Activated naive CD8-positive, alpha-beta T cell treated with anti-CD3 and anti-CD28 coated beads for 36 hours (primary cell): ENCODE data around the gene RSRC1. TPM values are rescaled to one million over a fixed set of nuclear protein-coding genes. Genes with fewer than 3 reads are reported as not detected.

Source experiments
- DNase-seq: peaks from one replicate; pipeline ENCODE4 v3.0.0; 2021
- H3K27ac Mint-ChIP-seq: one replicate; pipeline ENCODE4 v1.8.0; 2022; ENCODE audit warnings: mild to moderate bottlenecking, moderate library complexity, mixed read lengths
- H3K27me3 Mint-ChIP-seq: one replicate; pipeline ENCODE4 v1.8.0; 2022; ENCODE audit warnings: mild to moderate bottlenecking, mixed read lengths
- H3K36me3 Mint-ChIP-seq: one replicate; pipeline ENCODE4 v1.8.0; 2021; ENCODE audit warnings: mild to moderate bottlenecking, mixed read lengths
- H3K4me1 Mint-ChIP-seq: one replicate; pipeline ENCODE4 v1.8.0; 2021; ENCODE audit warnings: mixed read lengths
- H3K4me3 Mint-ChIP-seq: one replicate; pipeline ENCODE4 v1.8.0; 2022; ENCODE audit warnings: mild to moderate bottlenecking, moderate library complexity, mixed read lengths
- H3K9me3 Mint-ChIP-seq: one replicate; pipeline ENCODE4 v1.8.0; 2022; ENCODE audit warnings: mixed read lengths
- total RNA-seq, 2 experiments: library from RNA; stranded (reverse); gene quantifications; one replicate each; pipeline ENCODE4 v1.2.3, GENCODE V29; 2021

The RSRC1 gene
- total RNA-seq, 2 experiments from 2014 or later = 33.2 to 37.1 TPM

DNA sequence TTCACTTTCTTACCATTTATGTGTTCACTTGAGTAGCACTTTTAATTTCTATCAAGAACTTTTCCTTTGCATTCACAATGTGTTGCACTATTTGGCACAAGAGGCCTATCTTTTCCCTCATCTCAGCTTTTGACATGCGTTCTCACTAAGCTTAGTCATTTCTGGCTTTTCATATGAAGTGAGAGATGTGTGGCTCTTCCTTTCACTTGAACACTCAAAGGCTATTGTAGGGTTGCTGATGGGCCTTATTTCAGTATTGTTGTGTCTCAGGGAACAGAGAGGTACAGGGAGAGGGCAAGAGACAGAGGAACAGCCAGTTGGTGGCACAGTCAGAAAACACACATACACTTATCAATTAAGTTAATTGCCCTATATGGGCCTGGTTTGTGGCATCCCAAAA, 333.7 kb downstream of the RSRC1 start:
- no peak for DNase-seq
- Mint-ChIP-seq H3K4me3 (no peak overlapping the region), H3K27me3 (no peaks in the 10 kb centered on the region), H3K36me3 (peaks cover 5% of the 10 kb centered on the region), H3K27ac (no peak overlapping the region), H3K4me1 (peaks cover 2% of the 10 kb centered on the region), H3K9me3 (peaks cover 6% of the 10 kb centered on the region)

DNA sequence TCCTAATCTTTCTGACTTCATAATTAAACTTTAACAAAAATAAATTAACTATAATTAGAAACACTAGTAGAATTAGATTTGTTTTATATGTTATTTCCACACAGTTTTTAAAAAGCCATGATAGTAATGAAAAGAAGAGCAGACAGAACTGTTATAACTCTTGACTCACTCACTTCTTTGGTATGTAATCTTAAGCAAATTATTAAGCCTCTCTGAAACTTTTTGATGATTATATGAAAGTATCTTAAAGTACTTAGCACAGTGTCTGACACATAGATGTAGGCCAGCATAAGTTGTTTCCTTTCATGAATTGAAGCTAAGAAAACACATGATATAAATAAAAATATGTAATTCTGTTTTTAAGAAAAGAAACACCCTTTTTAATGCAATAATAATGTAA, 337.5 kb downstream of the RSRC1 start:
- Mint-ChIP-seq H3K27ac (no peak overlapping the region), H3K9me3 (peaks cover 5% of the 10 kb centered on the region), H3K36me3 (peaks cover 5% of the 10 kb centered on the region), H3K4me3 (no peak overlapping the region), H3K4me1 (peaks cover 2% of the 10 kb centered on the region), H3K27me3 (no peaks in the 10 kb centered on the region)
- no peak for DNase-seq

DNA sequence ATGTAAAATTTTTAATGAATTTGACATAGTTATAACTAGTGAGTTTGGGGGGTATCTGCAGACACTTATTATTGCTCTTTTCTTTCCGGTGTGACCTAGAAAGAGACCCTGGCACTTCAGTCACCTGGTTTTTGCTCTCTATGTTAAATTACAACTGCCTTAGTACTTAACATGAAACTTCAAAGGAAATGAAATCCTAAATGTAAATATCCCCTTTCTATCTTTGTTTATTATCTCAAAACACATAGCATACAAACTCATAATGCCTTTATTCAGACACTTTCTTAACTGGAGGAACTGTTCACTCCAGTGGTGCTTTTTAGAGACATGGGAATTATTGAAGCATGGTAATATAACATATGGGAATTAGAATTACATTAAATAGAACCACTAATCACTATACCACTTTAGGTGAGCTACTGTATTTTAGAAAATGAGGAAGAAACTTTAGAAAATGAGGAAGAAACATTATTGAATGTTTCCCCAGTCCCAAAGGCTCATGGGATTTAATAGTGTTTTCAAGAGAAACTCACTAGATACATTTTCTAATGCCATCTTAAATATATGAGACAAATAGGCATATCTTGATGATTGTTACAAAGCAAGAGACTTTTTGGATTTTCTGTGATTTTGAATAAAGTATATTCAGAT, 341.6 kb downstream of the RSRC1 start:
- Mint-ChIP-seq H3K36me3 (peaks cover 1% of the 10 kb centered on the region), H3K27ac (no peak overlapping the region), H3K9me3 (no peaks in the 10 kb centered on the region), H3K27me3 (no peaks in the 10 kb centered on the region), H3K4me1 (no peaks in the 10 kb centered on the region), H3K4me3 (no peak overlapping the region)
- DNase-seq = no peak

DNA sequence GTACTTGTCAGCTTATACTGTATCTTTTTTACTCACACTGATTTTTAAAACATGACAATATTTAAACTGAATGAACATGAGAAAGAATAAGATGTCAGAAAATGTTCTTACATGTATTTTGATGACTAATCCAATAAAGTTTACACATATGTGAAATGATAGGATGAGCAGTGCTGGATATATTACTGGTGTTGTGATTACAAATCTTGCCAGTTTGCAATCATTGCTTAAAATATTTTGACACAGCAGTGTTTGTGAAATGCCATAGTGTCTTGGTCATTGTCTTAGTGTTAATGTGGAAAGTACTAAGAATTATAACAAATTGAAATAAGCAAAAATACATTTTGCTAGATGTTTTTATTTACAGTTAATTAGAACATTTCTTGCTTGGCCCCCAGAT, 342.4 kb downstream of the RSRC1 start:
- peaks cover 1% of the 10 kb centered on the region for H3K36me3 Mint-ChIP-seq
- H3K27ac Mint-ChIP-seq = no peak overlapping the region
- H3K9me3 Mint-ChIP-seq = no peaks in the 10 kb centered on the region
- H3K4me3 Mint-ChIP-seq = no peak overlapping the region
- no peaks in the 10 kb centered on the region for H3K4me1 Mint-ChIP-seq
- DNase-seq = no peak
- no peaks in the 10 kb centered on the region for H3K27me3 Mint-ChIP-seq

DNA sequence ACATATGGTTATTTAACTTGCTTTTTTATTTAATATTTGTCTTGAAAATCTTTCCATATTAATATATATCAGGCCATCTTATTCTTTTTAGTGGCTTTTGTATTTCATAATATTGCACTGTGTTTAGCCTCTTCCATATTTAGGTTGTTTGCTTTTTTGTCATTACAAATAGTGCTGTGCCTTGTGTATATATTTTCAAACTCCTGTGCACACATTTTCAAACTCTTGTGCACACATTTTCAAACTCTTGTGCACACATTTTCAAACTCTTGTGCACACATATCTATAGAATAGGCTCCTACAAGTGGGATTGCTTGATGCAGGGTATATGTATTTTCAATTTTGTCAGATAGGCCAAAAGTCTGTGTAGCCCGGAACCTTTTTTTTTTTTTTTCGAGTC, 343.1 kb downstream of the RSRC1 start:
- Mint-ChIP-seq H3K27ac (no peak overlapping the region), H3K4me3 (no peak overlapping the region), H3K36me3 (peaks cover 1% of the 10 kb centered on the region), H3K27me3 (no peaks in the 10 kb centered on the region), H3K9me3 (no peaks in the 10 kb centered on the region), H3K4me1 (no peaks in the 10 kb centered on the region)
- no peak for DNase-seq

DNA sequence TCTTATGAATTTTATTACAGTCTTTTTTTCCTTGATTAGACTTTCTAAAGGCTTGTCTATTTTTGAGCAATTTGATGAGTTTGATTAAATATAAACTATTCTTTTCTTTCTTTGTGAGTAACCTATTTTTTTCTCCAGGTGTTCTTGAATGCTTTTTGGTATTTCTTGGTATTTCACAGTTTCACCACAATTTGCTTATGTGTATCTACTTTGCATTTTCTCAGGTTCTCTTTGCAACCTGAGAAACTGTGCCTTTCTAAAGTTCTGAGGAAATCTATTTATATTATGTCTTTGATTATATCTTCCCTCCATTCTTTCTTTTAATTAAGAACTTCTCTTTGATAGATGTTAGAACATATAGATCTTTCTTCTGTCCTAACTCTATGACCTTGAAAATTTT, 344.0 kb downstream of the RSRC1 start:
- H3K36me3 Mint-ChIP-seq = peaks cover 1% of the 10 kb centered on the region
- no peak overlapping the region for H3K27ac Mint-ChIP-seq
- no peaks in the 10 kb centered on the region for H3K4me1 Mint-ChIP-seq

DNA sequence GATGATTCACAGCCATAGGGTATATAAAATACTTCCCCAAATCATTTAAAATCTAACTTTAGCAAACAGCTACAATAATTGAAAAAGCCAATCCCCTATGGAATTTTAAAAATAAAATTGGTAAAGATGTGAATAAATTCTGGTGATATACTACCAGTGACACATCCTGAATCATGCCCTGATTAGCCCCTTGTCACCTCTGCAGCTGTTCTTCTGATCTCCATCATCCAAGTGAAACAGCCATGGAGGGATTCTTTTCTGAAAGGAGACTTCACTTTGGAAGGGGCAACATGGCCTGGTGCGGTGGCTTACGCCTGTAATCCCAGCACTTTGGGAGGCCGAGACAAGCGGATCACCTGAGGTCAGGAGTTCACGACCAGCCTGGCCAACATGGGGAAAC, 345.5 kb downstream of the RSRC1 start:
- Mint-ChIP-seq H3K4me1 (no peaks in the 10 kb centered on the region), H3K27me3 (no peaks in the 10 kb centered on the region), H3K36me3 (peaks cover 1% of the 10 kb centered on the region), H3K9me3 (no peaks in the 10 kb centered on the region), H3K4me3 (no peak overlapping the region), H3K27ac (no peak overlapping the region)
- DNase-seq = no peak

More for the DNA sequence above, 344.0 kb downstream of the RSRC1 start:
- no peak for DNase-seq
- Mint-ChIP-seq H3K9me3 (no peaks in the 10 kb centered on the region), H3K27me3 (no peaks in the 10 kb centered on the region), H3K4me3 (no peak overlapping the region)

DNA sequence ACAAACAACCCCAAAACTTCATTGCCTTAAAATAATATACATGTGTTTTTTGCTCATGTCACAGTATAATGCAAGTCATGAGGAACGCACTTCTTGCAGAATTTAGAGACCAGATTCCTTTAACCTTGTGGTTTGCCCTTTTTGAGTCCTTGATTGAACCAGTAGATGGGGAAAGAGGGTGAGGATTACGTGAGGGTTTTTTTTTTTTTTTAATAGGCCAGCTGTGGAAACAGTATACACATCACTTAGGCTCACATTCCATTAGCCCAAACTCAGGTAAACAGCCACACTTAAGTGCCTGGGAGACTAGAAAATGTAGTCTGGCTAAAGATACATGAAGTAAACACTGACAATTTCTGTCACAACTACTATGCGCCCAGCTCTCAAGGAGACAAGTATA, 346.2 kb downstream of the RSRC1 start:
- no peak for DNase-seq
- Mint-ChIP-seq H3K36me3 (peaks cover 1% of the 10 kb centered on the region), H3K4me3 (no peak overlapping the region), H3K9me3 (no peaks in the 10 kb centered on the region), H3K4me1 (no peaks in the 10 kb centered on the region), H3K27me3 (no peaks in the 10 kb centered on the region), H3K27ac (no peak overlapping the region)

DNA sequence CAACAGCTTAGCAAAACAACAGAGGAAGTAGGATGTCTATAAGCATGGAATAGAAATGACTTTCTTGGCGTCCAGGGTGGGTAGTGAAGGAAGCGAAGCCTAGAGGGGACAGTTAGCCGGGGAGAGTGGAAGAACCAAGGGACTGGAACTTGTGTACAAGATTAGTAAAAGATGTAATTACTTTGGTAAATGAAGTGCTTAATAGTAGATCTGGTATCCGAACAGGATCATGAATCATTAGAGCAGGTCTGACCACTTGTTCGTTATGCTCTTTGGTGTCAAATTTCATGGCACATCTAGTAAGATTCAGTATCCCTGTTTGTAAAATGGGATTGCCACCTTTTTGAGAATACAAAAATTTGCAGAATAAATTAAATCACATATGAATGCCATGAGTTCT, 348.6 kb downstream of the RSRC1 start:
- Mint-ChIP-seq H3K4me3 (no peak overlapping the region), H3K9me3 (no peaks in the 10 kb centered on the region), H3K4me1 (no peaks in the 10 kb centered on the region), H3K27me3 (no peaks in the 10 kb centered on the region), H3K36me3 (peaks cover 1% of the 10 kb centered on the region), H3K27ac (no peak overlapping the region)
- DNase-seq = no peak

DNA sequence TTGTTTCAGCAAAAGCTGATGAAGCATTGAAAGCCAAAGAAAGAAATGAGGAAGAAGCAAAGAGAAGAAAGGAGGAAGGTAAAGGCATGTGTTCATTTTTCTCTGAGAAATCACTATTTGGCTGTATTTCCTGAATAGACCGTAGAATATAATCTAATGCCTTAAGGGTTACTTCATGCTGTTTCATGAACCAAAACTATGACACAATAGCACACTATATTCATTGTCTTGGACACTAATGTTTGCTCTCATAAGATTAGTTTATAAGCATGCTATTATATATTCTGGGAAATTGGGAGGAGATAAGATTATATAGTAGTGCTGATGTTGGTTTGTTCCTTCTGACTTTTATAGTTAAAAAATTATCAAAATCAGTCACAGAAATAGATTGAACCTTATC, 351.0 kb downstream of the RSRC1 start:
- H3K4me3 Mint-ChIP-seq = no peak overlapping the region
- no peak for DNase-seq
- H3K27ac Mint-ChIP-seq = no peak overlapping the region
- H3K9me3 Mint-ChIP-seq = no peaks in the 10 kb centered on the region
- no peaks in the 10 kb centered on the region for H3K4me1 Mint-ChIP-seq
- no peaks in the 10 kb centered on the region for H3K27me3 Mint-ChIP-seq
- peaks cover 1% of the 10 kb centered on the region for H3K36me3 Mint-ChIP-seq

DNA sequence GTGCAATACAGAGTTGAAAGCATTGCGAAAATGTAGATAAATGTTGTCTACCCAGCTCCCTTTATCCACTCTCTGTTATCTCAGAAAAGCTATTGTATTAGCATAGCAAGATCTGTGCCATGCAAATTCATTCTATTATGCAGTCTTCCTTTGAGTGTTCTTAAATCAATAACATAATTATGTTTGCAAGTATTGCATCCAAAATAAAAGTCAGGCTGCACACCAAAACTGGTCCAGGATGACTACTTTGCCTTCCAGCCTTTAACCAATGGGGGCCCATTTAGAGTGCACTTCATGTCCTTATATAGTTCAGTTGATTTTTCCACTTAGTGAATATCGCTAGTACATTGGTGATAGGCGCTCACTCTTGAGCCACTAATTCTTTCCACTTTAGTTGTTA, 353.7 kb downstream of the RSRC1 start:
- DNase-seq = no peak
- peaks cover 1% of the 10 kb centered on the region for H3K36me3 Mint-ChIP-seq
- H3K27ac Mint-ChIP-seq = no peak overlapping the region
- H3K4me3 Mint-ChIP-seq = no peak overlapping the region
- no peaks in the 10 kb centered on the region for H3K27me3 Mint-ChIP-seq
- no peaks in the 10 kb centered on the region for H3K4me1 Mint-ChIP-seq
- no peaks in the 10 kb centered on the region for H3K9me3 Mint-ChIP-seq

DNA sequence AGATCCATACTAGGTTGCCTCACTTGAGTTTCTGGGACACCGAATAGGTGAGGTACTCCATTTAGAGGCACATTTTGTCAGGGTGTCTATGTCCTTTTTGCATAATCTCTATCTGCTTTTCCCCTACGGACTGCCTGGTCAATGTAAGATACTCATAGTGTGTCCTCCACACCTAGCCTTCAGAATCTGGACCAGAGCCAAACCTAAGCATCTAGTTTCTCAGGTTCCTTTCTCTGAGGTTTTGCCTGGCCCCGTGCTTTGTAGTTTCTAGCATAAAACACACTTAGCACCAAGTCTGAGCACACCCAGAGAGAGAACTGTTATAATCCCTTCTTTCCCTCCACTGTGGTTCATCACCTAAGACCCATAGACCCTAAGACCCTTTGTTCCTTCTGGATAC, 355.2 kb downstream of the RSRC1 start:
- Mint-ChIP-seq H3K4me1 (no peaks in the 10 kb centered on the region), H3K27me3 (no peaks in the 10 kb centered on the region), H3K27ac (no peak overlapping the region)

DNA sequence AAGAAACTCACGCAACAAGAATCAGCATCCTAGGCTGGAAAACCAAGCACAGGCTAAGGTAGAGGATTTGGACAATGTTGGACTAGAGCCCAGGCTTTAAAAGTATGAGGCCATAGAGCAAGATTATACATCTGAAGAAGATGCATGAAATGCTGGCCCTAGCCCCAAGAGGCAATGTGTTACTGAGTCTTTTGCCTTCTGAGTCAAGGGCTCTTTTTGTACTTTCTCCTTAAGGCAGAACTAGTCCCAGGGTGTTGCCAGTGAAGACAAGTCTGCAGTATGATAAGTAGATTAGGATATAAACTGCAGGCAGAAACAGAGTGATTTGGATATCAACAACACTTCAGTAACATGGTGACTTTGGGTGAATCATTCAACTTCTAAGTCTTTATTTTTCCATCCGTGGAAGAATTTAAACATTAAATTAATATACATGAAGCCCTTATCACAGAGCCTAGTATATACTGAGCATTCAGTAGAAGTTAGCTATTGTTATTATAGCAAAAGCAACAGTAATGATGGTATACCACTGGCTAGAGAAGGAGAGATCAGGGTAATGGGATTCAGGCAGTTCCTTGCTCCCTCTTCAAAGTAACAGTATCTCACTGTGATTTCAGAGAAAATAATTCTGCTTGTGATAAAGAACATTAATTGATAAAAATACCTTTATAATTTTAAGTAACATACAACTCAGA, 361.2 kb downstream of the RSRC1 start:
- Mint-ChIP-seq H3K4me3 (no peak overlapping the region), H3K27ac (no peak overlapping the region), H3K4me1 (no peaks in the 10 kb centered on the region), H3K9me3 (no peaks in the 10 kb centered on the region), H3K36me3 (peaks cover 8% of the 10 kb centered on the region), H3K27me3 (no peaks in the 10 kb centered on the region)
- DNase-seq = no peak

More for the DNA sequence above, 355.2 kb downstream of the RSRC1 start:
- Mint-ChIP-seq H3K9me3 (no peaks in the 10 kb centered on the region), H3K4me3 (no peak overlapping the region), H3K36me3 (peaks cover 1% of the 10 kb centered on the region)
- no peak for DNase-seq

DNA sequence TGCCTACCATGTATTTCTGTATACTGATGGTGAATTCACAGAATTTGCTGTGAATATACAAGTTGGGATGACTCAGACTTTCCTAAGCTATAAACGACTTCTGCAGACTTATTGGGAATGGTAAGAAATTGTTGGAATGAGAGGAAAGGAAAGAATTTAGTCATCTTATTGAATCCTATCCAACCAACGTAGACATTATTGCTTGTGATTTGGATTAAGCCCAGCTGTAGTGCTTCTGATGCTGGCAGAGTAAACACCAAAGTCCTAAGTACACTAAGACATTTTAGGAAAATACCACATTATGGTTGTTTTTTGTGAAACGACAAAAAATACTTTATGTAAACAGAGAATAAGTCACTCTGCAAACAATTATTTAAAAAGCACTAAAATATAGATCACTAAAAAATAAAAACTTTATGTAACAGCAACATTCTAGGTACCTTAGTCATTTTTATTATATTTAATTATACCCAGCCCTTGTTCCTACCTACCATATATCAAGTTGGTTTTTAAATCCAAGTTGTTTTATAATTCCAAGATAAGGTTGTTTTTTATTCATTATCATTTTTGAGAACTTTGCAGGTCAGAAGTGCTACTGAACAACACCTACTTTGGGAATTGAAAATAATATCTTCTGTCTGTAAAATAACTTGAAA, 361.9 kb downstream of the RSRC1 start:
- no peak for DNase-seq
- peaks cover 8% of the 10 kb centered on the region for H3K36me3 Mint-ChIP-seq
- H3K4me3 Mint-ChIP-seq = no peak overlapping the region
- H3K27me3 Mint-ChIP-seq = no peaks in the 10 kb centered on the region
- no peaks in the 10 kb centered on the region for H3K9me3 Mint-ChIP-seq
- no peak overlapping the region for H3K27ac Mint-ChIP-seq
- no peaks in the 10 kb centered on the region for H3K4me1 Mint-ChIP-seq

DNA sequence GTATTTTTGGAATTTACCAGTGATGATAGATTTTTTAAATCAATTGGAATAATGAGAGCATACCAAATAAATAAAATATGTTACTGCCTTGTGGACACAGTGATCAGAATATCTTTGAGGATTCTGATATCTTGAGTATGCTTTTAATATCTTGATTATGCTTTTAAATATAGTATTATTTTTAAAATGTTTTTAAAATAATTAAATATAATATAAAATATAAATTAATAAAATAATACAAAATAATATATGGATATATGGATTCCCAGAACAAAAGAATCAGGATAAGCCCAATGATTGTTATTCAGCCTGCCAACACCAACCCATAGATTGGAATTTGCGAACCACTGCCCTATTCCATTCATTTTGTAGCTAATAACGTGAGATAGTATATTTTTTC, 369.2 kb downstream of the RSRC1 start:
- Mint-ChIP-seq H3K27ac (no peak overlapping the region), H3K27me3 (no peaks in the 10 kb centered on the region), H3K9me3 (no peaks in the 10 kb centered on the region), H3K36me3 (peaks cover 2% of the 10 kb centered on the region), H3K4me1 (no peaks in the 10 kb centered on the region), H3K4me3 (no peak overlapping the region)
- DNase-seq = no peak
